OCI-LY1 (cell line): ENCODE data around the gene ZNF319.

ENCODE experiments used
- CTCF ChIP-seq: fragments of 200-600 bp; sonication (generic), shearing (Covaris generic); IDR thresholded peaks from 2 replicates; pipeline ENCODE4 v1.5.1; 2017; ENCODE audit warnings: mild to moderate bottlenecking, antibody characterized with exemption, low read length, moderate library complexity, mixed read lengths
- EZH2 ChIP-seq: fragments of 200-600 bp; sonication (generic), shearing (Covaris generic); IDR thresholded peaks from 2 replicates; pipeline ENCODE4 v1.8.0; 2017; ENCODE audit warnings: borderline replicate concordance, mixed run types, mild to moderate bottlenecking, antibody characterized with exemption, low read length, moderate library complexity, mixed read lengths

- TF ChIP-seq CTCF (no peak), EZH2 (no peak)
These were observed 39.5 kb upstream of the ZNF319 start for GRCh38 chr16:58039829-58040495.
